ENCODE data around the gene RAD51B.

RAD51B gene

DNA sequence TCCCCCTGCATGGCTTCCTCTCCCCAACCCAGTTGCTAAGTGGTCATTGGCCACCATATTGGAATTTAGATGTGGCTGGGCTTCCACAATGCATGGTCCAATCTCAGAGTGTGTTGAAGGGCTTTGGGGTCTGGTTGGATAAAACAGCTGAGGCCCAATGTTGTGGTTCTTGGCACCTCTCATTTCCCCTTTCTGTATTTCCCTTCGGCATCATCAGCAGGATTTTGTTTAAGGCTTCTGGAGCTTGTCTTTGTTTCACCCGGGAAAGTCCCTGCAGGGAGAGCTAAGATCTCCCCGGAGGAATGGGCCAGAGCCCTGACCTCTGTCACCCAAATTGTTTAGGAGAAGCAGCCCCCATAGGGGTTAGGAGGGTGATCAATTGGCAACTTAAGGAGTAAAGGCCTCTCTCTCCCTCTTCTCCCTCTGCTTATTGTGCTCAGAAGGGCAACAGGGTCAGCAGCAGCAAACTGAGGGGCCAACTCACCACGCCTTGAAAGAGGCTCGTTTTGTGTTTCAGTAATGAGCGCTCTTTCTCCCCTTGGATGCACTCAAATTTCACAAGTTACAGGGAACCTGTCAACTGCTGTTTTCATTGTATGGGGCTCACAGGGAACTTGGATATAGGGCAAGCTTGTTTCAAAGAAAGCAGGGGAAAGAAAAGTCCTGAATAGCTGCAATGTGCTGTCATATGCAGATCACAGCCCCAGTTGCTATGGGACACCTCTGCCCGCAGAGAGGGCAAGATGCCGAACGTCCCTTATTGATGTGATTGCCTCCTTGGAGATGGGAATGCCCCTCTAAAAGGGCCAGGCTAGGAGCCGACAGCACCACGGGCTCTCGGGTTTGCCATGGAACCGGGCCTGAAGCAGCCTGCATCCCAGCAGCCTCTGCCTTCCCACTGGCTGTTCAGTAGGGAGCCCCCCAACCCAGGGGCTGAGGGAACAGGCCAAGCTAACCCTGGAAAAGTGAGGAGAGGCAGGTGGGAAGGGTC, 749.6 kb downstream of the RAD51B start:
- Histone ChIP-seq H3K4me1 (ENCODE audit: control insufficient read depth, insufficient read depth, low read length) (no peaks in the 10 kb centered on the region), H3K4me3 (ENCODE audit: low read depth, low read length) (no peak overlapping the region), H3K27ac (ENCODE audit: extremely low read depth, low read depth, low read length) (no peak overlapping the region), H3K9me3 (ENCODE audit: control insufficient read depth, insufficient read depth, low read depth, low read length) (no peaks in the 10 kb centered on the region), H3K36me3 (ENCODE audit: control insufficient read depth in 2 of 2, insufficient read depth in 1 of 2, low read length in 2 of 2) (no peaks in the 10 kb centered on the region)
- ChIA-PET CTCF (interaction anchor here (1.2 kb wide), 1 partner anchor 19 kb away, joined by 5 read pairs; no protein-coding TSS in a partner anchor), POLR2A (no interaction called here)
- TF ChIP-seq ZNF473 (tag by site-specific recombination; IDR thresholded peaks at IDR 0.05), result no peak
- TF ChIP-seq ZNF398 (tag by site-specific recombination; IDR thresholded peaks at IDR 0.05), result no peak
- TF ChIP-seq ZNF23 (tag by site-specific recombination; IDR thresholded peaks at IDR 0.05; ENCODE audit: borderline replicate concordance), result no peak
- TF ChIP-seq, protein P1, sequence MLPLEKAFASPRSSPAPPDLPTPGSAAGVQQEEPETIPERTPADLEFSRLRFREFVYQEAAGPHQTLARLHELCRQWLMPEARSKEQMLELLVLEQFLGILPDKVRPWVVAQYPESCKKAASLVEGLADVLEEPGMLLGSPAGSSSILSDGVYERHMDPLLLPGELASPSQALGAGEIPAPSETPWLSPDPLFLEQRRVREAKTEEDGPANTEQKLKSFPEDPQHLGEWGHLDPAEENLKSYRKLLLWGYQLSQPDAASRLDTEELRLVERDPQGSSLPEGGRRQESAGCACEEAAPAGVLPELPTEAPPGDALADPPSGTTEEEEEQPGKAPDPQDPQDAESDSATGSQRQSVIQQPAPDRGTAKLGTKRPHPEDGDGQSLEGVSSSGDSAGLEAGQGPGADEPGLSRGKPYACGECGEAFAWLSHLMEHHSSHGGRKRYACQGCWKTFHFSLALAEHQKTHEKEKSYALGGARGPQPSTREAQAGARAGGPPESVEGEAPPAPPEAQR (tag by site-specific recombination; IDR thresholded peaks at IDR 0.05), result no peak
- no peak for TF ChIP-seq ZNF530 (tag by site-specific recombination; IDR thresholded peaks at IDR 0.05; ENCODE audit: low read depth)
- no peak for TF ChIP-seq ZNF16 (tag by site-specific recombination; IDR thresholded peaks at IDR 0.05; ENCODE audit: low read depth)
- no peak for TF ChIP-seq ZNF707 (tag by site-specific recombination; IDR thresholded peaks at IDR 0.05)
- TF ChIP-seq EGR2 (tag by site-specific recombination; IDR thresholded peaks at IDR 0.05; ENCODE audit: low read depth), result no peak
- TF ChIP-seq ZSCAN23 (tag by site-specific recombination; IDR thresholded peaks at IDR 0.05), result no peak
- no peak for TF ChIP-seq ZSCAN4 (tag by site-specific recombination; IDR thresholded peaks at IDR 0.05)
- TF ChIP-seq GLIS2 (tag by site-specific recombination; IDR thresholded peaks at IDR 0.05), result no peak
- no peak for TF ChIP-seq ZNF692 (tag by site-specific recombination; IDR thresholded peaks at IDR 0.05)
- TF ChIP-seq ZNF560 (tag by site-specific recombination; IDR thresholded peaks at IDR 0.05; ENCODE audit: borderline replicate concordance), result no peak
- TF ChIP-seq, protein P2, sequence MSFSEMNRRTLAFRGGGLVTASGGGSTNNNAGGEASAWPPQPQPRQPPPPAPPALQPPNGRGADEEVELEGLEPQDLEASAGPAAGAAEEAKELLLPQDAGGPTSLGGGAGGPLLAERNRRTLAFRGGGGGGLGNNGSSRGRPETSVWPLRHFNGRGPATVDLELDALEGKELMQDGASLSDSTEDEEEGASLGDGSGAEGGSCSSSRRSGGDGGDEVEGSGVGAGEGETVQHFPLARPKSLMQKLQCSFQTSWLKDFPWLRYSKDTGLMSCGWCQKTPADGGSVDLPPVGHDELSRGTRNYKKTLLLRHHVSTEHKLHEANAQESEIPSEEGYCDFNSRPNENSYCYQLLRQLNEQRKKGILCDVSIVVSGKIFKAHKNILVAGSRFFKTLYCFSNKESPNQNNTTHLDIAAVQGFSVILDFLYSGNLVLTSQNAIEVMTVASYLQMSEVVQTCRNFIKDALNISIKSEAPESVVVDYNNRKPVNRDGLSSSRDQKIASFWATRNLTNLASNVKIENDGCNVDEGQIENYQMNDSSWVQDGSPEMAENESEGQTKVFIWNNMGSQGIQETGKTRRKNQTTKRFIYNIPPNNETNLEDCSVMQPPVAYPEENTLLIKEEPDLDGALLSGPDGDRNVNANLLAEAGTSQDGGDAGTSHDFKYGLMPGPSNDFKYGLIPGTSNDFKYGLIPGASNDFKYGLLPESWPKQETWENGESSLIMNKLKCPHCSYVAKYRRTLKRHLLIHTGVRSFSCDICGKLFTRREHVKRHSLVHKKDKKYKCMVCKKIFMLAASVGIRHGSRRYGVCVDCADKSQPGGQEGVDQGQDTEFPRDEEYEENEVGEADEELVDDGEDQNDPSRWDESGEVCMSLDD (tag by site-specific recombination; IDR thresholded peaks at IDR 0.05), result no peak
- no peak for TF ChIP-seq ZNF843 (tag by site-specific recombination; IDR thresholded peaks at IDR 0.05)
- TF ChIP-seq ZNF623 (tag by site-specific recombination; IDR thresholded peaks at IDR 0.05), result no peak
- TF ChIP-seq OSR2 (tag by site-specific recombination; IDR thresholded peaks at IDR 0.05), result no peak
- TF ChIP-seq ZNF670 (tag by site-specific recombination; IDR thresholded peaks at IDR 0.05; ENCODE audit: low read depth), result no peak

Data from HEK293 (cell line).